GM23338 (cell line): ENCODE results near the gene MPC2. TPM values are rescaled to one million over a fixed set of nuclear protein-coding genes. Genes with fewer than 3 reads are reported as not detected.

ENCODE experiments used
- ATAC-seq: fragments of 200-7000 bp; cut with Tn5 transposase; 3 replicates; pipeline ENCODE4 v1.9.1; 2020
- DNase-seq: peaks from one replicate; pipeline ENCODE4 v3.0.0-alpha.2; 2015; ENCODE audit warnings: low spot score
- H2AFZ ChIP-seq: fragments of 200-600 bp; sonication (generic); 2 replicates; pipeline ENCODE4 v1.8.0; 2016; ENCODE audit warnings: antibody characterized with exemption, mild to moderate bottlenecking, moderate library complexity
- H3F3A ChIP-seq: fragments of 200-600 bp; sonication (generic); replicated peaks from 2 replicates; pipeline ENCODE4 v1.8.0; 2017; ENCODE audit warnings: antibody characterized with exemption, mixed run types, low read depth
- H3K27ac ChIP-seq: fragments of 200-600 bp; sonication (generic); 2 replicates; pipeline ENCODE4 v1.6.1; 2016; ENCODE audit warnings: low read depth
- H3K27me3 ChIP-seq: fragments of 200-600 bp; sonication (generic); 2 replicates; pipeline ENCODE4 v1.8.0; 2016; ENCODE audit warnings: mild to moderate bottlenecking, mixed run types, moderate library complexity; ENCODE audit not compliant: insufficient read depth
- H3K36me3 ChIP-seq: fragments of 200-600 bp; sonication (generic); 2 replicates; pipeline ENCODE4 v1.8.0; 2016; ENCODE audit warnings: mild to moderate bottlenecking; ENCODE audit not compliant: insufficient read depth
- H3K4me1 ChIP-seq: fragments of 200-600 bp; sonication (generic); 2 replicates; pipeline ENCODE4 v1.8.0; 2016; ENCODE audit warnings: mild to moderate bottlenecking, moderate library complexity; ENCODE audit not compliant: insufficient read depth
- H3K4me2 ChIP-seq: fragments of 200-600 bp; sonication (generic); 2 replicates; pipeline ENCODE4 v1.7.1; 2017; ENCODE audit warnings: mixed run types
- H3K4me3 ChIP-seq: fragments of 200-600 bp; sonication (generic); 2 replicates; pipeline ENCODE4 v1.6.1; 2016; ENCODE audit warnings: mixed run types
- H3K79me2 ChIP-seq: fragments of 200-600 bp; sonication (generic); replicated peaks from 2 replicates; pipeline ENCODE4 v1.8.0; 2017; ENCODE audit warnings: mild to moderate bottlenecking; ENCODE audit not compliant: insufficient read depth
- H3K9me2 ChIP-seq: fragments of 200-600 bp; sonication (generic); 2 replicates; pipeline ENCODE4 v1.8.0; 2017; ENCODE audit not compliant: insufficient read depth
- H4K20me1 ChIP-seq: fragments of 200-600 bp; sonication (generic); replicated peaks from 2 replicates; pipeline ENCODE4 v1.8.0; 2017; ENCODE audit warnings: mild to moderate bottlenecking; ENCODE audit not compliant: insufficient read depth
- H3K27ac Mint-ChIP-seq: 2 replicates; pipeline ENCODE4 v1.8.0; 2020; ENCODE audit warnings: inconsistent platforms, mild to moderate bottlenecking, moderate library complexity, mixed read lengths
- H3K27me3 Mint-ChIP-seq: 3 replicates; pipeline ENCODE4 v1.8.0; 2022; ENCODE audit warnings: low read depth, mild to moderate bottlenecking, moderate library complexity, mixed read lengths, inconsistent platforms; ENCODE audit not compliant: insufficient read depth, poor library complexity
- H3K36me3 Mint-ChIP-seq: 3 replicates; pipeline ENCODE4 v1.8.0; 2021; ENCODE audit warnings: low read depth, mild to moderate bottlenecking, inconsistent platforms, moderate library complexity, mixed read lengths
- H3K4me1 Mint-ChIP-seq: 3 replicates; pipeline ENCODE4 v1.8.0; 2020; ENCODE audit warnings: mild to moderate bottlenecking, inconsistent platforms, mixed read lengths
- H3K4me3 Mint-ChIP-seq: 3 replicates; pipeline ENCODE4 v1.8.0; 2021; ENCODE audit warnings: moderate library complexity, mild to moderate bottlenecking, inconsistent platforms, mixed read lengths
- H3K9me3 Mint-ChIP-seq: 3 replicates; pipeline ENCODE4 v1.8.0; 2020; ENCODE audit warnings: moderate library complexity, mild to moderate bottlenecking, inconsistent platforms, mixed read lengths
- CREB1 ChIP-seq: fragments of 250-450 bp; sonication (Bioruptor Pico); IDR thresholded peaks from 2 replicates; pipeline ENCODE4 v1.5.0; 2020; ENCODE audit warnings: low read depth, mild to moderate bottlenecking, moderate library complexity
- ETS1 ChIP-seq: IDR thresholded peaks from 2 replicates; pipeline ENCODE4 v1.6.1; 2016; ENCODE audit warnings: antibody characterized with exemption
- EZH2 ChIP-seq: fragments of 200-600 bp; sonication (generic); IDR thresholded peaks from one replicate; pipeline ENCODE4 v1.8.0; 2017; ENCODE audit warnings: antibody characterized with exemption, mild to moderate bottlenecking, low read depth; ENCODE audit not compliant: unreplicated experiment
- EZH2phosphoT487 ChIP-seq: fragments of 200-600 bp; sonication (generic); IDR thresholded peaks from one replicate; pipeline ENCODE4 v1.8.1; 2018; ENCODE audit warnings: antibody characterized with exemption; ENCODE audit not compliant: unreplicated experiment
- JUNB ChIP-seq: IDR thresholded peaks from one replicate; pipeline ENCODE4 v1.6.1; 2016; ENCODE audit warnings: antibody characterized with exemption; ENCODE audit not compliant: unreplicated experiment
- NANOG ChIP-seq: IDR thresholded peaks from 2 replicates; pipeline ENCODE4 v1.6.1; 2016; ENCODE audit warnings: antibody characterized with exemption, borderline replicate concordance
- POLR2AphosphoS5 ChIP-seq: IDR thresholded peaks from 2 replicates; pipeline ENCODE4 v1.6.1; 2016; ENCODE audit warnings: antibody characterized with exemption, low read depth
- STAT1 ChIP-seq: IDR thresholded peaks from one replicate; pipeline ENCODE4 v1.6.1; 2016; ENCODE audit warnings: antibody characterized with exemption; ENCODE audit not compliant: unreplicated experiment
- ZNF114 ChIP-seq: fragments of 250-450 bp; sonication (Bioruptor Pico); IDR thresholded peaks from 2 replicates; pipeline ENCODE4 v1.5.0; 2020; ENCODE audit warnings: mild to moderate bottlenecking, moderate library complexity
- ZNF331 ChIP-seq: fragments of 250-450 bp; sonication (Bioruptor Pico); IDR thresholded peaks from 2 replicates; pipeline ENCODE4 v1.5.0; 2020; ENCODE audit warnings: low read depth, mild to moderate bottlenecking, moderate library complexity
- polyA plus RNA-seq: library from polyadenylated mRNA; unstranded; fragments of >200 nt; fragmentation: Nextera tagmentation; extraction: Ambion mirVana; gene quantifications from 2 replicates; pipeline ENCODE4 v1.2.1, GENCODE V29; 2016
- total RNA-seq: library from RNA; depleted of rRNA; stranded (reverse); fragments of >200 nt; shearing (Covaris generic); gene quantifications from 2 replicates; pipeline ENCODE4 v1.2.3, GENCODE V29; 2014
- TF ChIP-seq, protein P1 (sequence below): IDR thresholded peaks from one replicate; pipeline ENCODE4 v1.6.1; 2018; ENCODE audit warnings: antibody characterized with exemption; ENCODE audit not compliant: unreplicated experiment
- TF ChIP-seq, protein P2 (sequence below): fragments of 250-450 bp; sonication (Bioruptor Pico); IDR thresholded peaks from 2 replicates; pipeline ENCODE4 v1.5.0; 2020; ENCODE audit warnings: mild to moderate bottlenecking, moderate library complexity
- TF ChIP-seq, protein P3 (sequence below), 2 experiments: fragments of 200-600 bp in 1 of 2; sonication (generic) in 1 of 2; conservative IDR thresholded peaks; 2 replicates each; pipeline versions ENCODE4 v1.5.1 to v1.6.1; 2016 to 2017; ENCODE audit warnings: antibody characterized with exemption in 2 of 2, low read depth in 2 of 2, mild to moderate bottlenecking in 2 of 2, moderate library complexity in 1 of 2

Gene MPC2
- total and polyA plus RNA-seq, 2 experiments from 2014 or later = 21.6 to 76.9 TPM

DNA sequence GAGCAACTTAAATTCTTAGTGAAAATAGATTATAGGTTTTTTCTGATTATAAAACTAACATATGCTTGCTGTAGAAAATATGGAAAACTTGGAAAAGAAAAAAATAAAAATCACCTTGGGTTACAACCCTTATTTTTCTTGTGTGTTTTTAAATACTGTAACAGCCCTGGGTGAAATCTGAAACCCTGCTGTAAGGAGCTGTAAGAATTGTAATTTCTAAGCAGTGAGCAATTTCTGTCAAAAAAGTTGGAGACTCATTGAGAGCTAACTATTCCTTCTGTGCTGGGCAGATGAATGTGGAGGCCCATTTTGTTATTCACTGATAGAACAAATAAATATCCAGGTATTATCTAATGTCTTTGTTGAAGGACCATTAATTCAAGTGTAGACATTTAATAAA is 65.5 kb downstream of the MPC2 start:
- no peak overlapping the region for H3K4me2 ChIP-seq
- no peak for DNase-seq
- no peak overlapping the region for H3K27ac ChIP-seq
- Mint-ChIP-seq H3K27ac (no peak overlapping the region), H3K4me3 (no peak overlapping the region), H3K9me3 (no peaks in the 10 kb centered on the region; the same call in 2 of the 3 replicates), H3K4me1 (peaks cover 23% of the 10 kb centered on the region), H3K27me3 (no peaks in the 10 kb centered on the region), H3K36me3 (no peaks in the 10 kb centered on the region)
- H3F3A ChIP-seq = no peaks in the 10 kb centered on the region
- no peak for TF ChIP-seq JUNB
- TF ChIP-seq EZH2 = no peak
- TF ChIP-seq, protein P1, sequence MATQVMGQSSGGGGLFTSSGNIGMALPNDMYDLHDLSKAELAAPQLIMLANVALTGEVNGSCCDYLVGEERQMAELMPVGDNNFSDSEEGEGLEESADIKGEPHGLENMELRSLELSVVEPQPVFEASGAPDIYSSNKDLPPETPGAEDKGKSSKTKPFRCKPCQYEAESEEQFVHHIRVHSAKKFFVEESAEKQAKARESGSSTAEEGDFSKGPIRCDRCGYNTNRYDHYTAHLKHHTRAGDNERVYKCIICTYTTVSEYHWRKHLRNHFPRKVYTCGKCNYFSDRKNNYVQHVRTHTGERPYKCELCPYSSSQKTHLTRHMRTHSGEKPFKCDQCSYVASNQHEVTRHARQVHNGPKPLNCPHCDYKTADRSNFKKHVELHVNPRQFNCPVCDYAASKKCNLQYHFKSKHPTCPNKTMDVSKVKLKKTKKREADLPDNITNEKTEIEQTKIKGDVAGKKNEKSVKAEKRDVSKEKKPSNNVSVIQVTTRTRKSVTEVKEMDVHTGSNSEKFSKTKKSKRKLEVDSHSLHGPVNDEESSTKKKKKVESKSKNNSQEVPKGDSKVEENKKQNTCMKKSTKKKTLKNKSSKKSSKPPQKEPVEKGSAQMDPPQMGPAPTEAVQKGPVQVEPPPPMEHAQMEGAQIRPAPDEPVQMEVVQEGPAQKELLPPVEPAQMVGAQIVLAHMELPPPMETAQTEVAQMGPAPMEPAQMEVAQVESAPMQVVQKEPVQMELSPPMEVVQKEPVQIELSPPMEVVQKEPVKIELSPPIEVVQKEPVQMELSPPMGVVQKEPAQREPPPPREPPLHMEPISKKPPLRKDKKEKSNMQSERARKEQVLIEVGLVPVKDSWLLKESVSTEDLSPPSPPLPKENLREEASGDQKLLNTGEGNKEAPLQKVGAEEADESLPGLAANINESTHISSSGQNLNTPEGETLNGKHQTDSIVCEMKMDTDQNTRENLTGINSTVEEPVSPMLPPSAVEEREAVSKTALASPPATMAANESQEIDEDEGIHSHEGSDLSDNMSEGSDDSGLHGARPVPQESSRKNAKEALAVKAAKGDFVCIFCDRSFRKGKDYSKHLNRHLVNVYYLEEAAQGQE = no peak
- TF ChIP-seq NANOG = no peak
- TF ChIP-seq STAT1 = no peak
- TF ChIP-seq, protein P2, sequence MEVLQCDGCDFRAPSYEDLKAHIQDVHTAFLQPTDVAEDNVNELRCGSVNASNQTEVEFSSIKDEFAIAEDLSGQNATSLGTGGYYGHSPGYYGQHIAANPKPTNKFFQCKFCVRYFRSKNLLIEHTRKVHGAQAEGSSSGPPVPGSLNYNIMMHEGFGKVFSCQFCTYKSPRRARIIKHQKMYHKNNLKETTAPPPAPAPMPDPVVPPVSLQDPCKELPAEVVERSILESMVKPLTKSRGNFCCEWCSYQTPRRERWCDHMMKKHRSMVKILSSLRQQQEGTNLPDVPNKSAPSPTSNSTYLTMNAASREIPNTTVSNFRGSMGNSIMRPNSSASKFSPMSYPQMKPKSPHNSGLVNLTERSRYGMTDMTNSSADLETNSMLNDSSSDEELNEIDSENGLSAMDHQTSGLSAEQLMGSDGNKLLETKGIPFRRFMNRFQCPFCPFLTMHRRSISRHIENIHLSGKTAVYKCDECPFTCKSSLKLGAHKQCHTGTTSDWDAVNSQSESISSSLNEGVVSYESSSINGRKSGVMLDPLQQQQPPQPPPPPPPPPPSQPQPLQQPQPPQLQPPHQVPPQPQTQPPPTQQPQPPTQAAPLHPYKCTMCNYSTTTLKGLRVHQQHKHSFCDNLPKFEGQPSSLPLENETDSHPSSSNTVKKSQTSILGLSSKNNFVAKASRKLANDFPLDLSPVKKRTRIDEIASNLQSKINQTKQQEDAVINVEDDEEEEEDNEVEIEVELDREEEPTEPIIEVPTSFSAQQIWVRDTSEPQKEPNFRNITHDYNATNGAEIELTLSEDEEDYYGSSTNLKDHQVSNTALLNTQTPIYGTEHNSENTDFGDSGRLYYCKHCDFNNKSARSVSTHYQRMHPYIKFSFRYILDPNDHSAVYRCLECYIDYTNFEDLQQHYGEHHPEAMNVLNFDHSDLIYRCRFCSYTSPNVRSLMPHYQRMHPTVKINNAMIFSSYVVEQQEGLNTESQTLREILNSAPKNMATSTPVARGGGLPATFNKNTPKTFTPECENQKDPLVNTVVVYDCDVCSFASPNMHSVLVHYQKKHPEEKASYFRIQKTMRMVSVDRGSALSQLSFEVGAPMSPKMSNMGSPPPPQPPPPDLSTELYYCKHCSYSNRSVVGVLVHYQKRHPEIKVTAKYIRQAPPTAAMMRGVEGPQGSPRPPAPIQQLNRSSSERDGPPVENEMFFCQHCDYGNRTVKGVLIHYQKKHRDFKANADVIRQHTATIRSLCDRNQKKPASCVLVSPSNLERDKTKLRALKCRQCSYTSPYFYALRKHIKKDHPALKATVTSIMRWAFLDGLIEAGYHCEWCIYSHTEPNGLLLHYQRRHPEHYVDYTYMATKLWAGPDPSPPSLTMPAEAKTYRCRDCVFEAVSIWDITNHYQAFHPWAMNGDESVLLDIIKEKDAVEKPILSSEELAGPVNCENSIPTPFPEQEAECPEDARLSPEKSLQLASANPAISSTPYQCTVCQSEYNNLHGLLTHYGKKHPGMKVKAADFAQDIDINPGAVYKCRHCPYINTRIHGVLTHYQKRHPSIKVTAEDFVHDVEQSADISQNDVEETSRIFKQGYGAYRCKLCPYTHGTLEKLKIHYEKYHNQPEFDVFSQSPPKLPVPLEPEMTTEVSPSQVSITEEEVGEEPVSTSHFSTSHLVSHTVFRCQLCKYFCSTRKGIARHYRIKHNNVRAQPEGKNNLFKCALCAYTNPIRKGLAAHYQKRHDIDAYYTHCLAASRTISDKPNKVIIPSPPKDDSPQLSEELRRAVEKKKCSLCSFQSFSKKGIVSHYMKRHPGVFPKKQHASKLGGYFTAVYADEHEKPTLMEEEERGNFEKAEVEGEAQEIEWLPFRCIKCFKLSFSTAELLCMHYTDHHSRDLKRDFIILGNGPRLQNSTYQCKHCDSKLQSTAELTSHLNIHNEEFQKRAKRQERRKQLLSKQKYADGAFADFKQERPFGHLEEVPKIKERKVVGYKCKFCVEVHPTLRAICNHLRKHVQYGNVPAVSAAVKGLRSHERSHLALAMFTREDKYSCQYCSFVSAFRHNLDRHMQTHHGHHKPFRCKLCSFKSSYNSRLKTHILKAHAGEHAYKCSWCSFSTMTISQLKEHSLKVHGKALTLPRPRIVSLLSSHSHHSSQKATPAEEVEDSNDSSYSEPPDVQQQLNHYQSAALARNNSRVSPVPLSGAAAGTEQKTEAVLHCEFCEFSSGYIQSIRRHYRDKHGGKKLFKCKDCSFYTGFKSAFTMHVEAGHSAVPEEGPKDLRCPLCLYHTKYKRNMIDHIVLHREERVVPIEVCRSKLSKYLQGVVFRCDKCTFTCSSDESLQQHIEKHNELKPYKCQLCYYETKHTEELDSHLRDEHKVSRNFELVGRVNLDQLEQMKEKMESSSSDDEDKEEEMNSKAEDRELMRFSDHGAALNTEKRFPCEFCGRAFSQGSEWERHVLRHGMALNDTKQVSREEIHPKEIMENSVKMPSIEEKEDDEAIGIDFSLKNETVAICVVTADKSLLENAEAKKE = no peak
- TF ChIP-seq, protein P3, sequence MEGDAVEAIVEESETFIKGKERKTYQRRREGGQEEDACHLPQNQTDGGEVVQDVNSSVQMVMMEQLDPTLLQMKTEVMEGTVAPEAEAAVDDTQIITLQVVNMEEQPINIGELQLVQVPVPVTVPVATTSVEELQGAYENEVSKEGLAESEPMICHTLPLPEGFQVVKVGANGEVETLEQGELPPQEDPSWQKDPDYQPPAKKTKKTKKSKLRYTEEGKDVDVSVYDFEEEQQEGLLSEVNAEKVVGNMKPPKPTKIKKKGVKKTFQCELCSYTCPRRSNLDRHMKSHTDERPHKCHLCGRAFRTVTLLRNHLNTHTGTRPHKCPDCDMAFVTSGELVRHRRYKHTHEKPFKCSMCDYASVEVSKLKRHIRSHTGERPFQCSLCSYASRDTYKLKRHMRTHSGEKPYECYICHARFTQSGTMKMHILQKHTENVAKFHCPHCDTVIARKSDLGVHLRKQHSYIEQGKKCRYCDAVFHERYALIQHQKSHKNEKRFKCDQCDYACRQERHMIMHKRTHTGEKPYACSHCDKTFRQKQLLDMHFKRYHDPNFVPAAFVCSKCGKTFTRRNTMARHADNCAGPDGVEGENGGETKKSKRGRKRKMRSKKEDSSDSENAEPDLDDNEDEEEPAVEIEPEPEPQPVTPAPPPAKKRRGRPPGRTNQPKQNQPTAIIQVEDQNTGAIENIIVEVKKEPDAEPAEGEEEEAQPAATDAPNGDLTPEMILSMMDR (conservative IDR thresholded peaks at IDR 0.05; ENCODE audit: low read depth in 2 of 2) = no peak
- TF ChIP-seq ZNF331 (CRISPR knock-in tag) = no peak
- no peak for TF ChIP-seq EZH2phosphoT487
- TF ChIP-seq CREB1 (CRISPR knock-in tag) = no peak
- TF ChIP-seq POLR2AphosphoS5 = no peak
- TF ChIP-seq ZNF114 (CRISPR knock-in tag) = no peak
- no peak for TF ChIP-seq ETS1
- no peaks in the 10 kb centered on the region for H4K20me1 ChIP-seq
- no peaks in the 10 kb centered on the region for H3K27me3 ChIP-seq
- H3K4me1 ChIP-seq = peaks cover 24% of the 10 kb centered on the region
- no peak overlapping the region for H3K4me3 ChIP-seq
- H3K79me2 ChIP-seq = no peaks in the 10 kb centered on the region
- no peaks in the 10 kb centered on the region for H3K9me2 ChIP-seq
- no peak for ATAC-seq
- no peak overlapping the region for H2AFZ ChIP-seq
- H3K36me3 ChIP-seq = no peaks in the 10 kb centered on the region
